Subcutaneous adipose tissue (tissue), 4 donors: ENCODE results near the gene CTAGE1. TPM values are rescaled to one million over a fixed set of nuclear protein-coding genes. Genes with fewer than 3 reads are reported as not detected.

Experiments used
- total RNA-seq, 4 donors: library from RNA; depleted of rRNA; stranded (reverse); fragments of >200 nt; gene quantifications; one replicate each; pipeline ENCODE4 v1.1.0, GENCODE V29; 2016
- TF ChIP-seq, protein P1 (sequence below): fragments of 450-650 bp; IDR thresholded peaks from one replicate; pipeline ENCODE4 v1.5.1; 2016; ENCODE audit warnings: low read depth, mild to moderate bottlenecking, control low read depth, antibody characterized with exemption, moderate library complexity

Gene CTAGE1
- total RNA-seq, 4 donors from 2014 or later = not detected

- TF ChIP-seq, protein P1, sequence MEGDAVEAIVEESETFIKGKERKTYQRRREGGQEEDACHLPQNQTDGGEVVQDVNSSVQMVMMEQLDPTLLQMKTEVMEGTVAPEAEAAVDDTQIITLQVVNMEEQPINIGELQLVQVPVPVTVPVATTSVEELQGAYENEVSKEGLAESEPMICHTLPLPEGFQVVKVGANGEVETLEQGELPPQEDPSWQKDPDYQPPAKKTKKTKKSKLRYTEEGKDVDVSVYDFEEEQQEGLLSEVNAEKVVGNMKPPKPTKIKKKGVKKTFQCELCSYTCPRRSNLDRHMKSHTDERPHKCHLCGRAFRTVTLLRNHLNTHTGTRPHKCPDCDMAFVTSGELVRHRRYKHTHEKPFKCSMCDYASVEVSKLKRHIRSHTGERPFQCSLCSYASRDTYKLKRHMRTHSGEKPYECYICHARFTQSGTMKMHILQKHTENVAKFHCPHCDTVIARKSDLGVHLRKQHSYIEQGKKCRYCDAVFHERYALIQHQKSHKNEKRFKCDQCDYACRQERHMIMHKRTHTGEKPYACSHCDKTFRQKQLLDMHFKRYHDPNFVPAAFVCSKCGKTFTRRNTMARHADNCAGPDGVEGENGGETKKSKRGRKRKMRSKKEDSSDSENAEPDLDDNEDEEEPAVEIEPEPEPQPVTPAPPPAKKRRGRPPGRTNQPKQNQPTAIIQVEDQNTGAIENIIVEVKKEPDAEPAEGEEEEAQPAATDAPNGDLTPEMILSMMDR = no peak
These were observed 12.6 kb downstream of the CTAGE1 start for GRCh38 chr18:22405142-22405541.

DNA sequence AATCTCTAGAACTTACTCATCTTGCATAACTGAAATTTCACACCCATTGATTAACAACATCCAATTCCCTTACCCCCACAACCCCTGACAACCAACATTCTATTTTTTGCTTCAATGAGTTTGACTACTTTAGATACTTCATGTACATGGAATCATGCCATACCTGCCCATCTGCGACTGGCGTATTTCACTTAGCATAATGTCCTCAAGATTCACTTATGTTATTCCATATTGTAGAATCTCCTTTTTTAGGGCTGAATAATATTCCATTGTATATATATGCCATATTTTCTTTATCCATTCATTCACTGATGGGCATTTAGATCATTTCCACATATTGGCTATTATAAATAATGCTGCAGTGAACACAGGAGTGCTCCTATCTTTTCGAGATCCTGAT, 13.8 kb downstream of the CTAGE1 start:
- TF ChIP-seq, protein P1 = no peak

GRCh38 chr18:22399949-22400348, 17.8 kb downstream of the CTAGE1 start:
- TF ChIP-seq, protein P1 = no peak

GRCh38 chr18:22398464-22398863, 19.3 kb downstream of the CTAGE1 start:
- TF ChIP-seq, protein P1 = no peak

DNA sequence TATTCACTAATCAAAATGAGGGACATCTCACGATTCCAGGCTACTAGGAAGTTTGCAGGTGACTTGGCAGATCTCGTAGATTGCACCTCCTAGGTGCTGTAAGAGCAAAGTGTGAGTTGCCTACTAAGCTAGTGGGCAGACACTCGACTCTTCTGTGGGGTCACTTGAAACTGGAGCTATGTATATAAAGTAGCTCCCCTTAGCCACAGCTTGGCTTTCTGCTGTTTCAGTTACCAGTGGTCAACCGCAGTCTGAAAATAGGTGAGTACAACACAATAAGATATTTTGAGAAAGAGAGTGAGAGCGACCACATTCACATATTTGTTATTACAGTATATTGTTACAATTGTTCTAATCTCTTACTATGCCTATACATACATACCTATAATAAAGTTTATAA, 23.3 kb downstream of the CTAGE1 start:
- TF ChIP-seq, protein P1 = no peak

- TF ChIP-seq, protein P1 = no peak
These were observed 26.0 kb downstream of the CTAGE1 start for GRCh38 chr18:22391407-22392345.

DNA sequence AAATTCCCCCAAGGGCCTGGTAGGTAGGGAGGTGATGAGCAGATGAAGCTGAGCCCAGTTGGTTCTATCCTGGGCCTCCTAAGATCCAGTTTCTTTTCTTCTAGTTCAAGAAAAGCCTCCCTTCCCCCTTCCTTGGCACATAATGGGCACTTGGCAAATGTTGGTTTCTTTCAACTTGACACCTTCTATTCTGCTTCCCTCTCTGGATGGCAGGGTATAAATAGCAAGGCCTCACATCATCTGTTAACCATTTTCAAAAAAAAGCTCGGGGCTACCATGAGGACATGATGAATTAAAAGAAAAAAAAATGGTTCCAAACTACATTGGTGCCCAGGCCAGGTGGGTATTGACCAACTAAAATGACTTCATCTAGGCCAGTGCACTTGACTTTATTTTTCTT, 29.9 kb downstream of the CTAGE1 start:
- TF ChIP-seq, protein P1 = no peak
